Measurements from ENCODE around the gene SLC5A9. TPM values are rescaled to one million over a fixed set of nuclear protein-coding genes. Genes with fewer than 3 reads are reported as not detected.

The SLC5A9 gene
- total and polyA plus RNA-seq, 2 of the 13 experiments (the other 11 are each of a cell fraction or from before 2014, with no cell fraction given), result 42.0 to 65.0 TPM

DNA sequence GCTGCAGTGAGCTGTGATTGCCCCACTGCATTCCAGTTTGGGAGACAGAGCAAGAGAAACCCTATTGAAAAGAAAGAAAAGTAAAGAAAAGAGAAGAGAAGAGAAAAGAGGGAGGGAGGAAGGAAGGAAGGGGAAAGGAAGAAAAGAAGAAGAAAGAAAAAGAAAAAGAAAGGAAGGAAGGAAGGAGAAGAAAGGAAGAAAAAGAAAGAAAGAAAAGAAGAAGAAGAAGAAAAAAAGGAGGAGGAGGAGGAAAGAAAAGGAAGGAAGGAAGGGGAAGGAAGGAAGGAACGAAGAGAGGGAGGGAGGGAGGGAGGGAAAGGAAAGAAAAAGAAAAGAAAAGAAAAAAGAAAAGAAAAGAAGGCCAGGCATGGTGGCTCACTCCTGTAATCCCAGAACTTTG, 10.2 kb downstream of the SLC5A9 start (continued):
- TF ChIP-seq, protein P1, sequence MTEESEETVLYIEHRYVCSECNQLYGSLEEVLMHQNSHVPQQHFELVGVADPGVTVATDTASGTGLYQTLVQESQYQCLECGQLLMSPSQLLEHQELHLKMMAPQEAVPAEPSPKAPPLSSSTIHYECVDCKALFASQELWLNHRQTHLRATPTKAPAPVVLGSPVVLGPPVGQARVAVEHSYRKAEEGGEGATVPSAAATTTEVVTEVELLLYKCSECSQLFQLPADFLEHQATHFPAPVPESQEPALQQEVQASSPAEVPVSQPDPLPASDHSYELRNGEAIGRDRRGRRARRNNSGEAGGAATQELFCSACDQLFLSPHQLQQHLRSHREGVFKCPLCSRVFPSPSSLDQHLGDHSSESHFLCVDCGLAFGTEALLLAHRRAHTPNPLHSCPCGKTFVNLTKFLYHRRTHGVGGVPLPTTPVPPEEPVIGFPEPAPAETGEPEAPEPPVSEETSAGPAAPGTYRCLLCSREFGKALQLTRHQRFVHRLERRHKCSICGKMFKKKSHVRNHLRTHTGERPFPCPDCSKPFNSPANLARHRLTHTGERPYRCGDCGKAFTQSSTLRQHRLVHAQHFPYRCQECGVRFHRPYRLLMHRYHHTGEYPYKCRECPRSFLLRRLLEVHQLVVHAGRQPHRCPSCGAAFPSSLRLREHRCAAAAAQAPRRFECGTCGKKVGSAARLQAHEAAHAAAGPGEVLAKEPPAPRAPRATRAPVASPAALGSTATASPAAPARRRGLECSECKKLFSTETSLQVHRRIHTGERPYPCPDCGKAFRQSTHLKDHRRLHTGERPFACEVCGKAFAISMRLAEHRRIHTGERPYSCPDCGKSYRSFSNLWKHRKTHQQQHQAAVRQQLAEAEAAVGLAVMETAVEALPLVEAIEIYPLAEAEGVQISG (CRISPR knock-in tag; IDR thresholded peaks at IDR 0.05), result no peak

DNA sequence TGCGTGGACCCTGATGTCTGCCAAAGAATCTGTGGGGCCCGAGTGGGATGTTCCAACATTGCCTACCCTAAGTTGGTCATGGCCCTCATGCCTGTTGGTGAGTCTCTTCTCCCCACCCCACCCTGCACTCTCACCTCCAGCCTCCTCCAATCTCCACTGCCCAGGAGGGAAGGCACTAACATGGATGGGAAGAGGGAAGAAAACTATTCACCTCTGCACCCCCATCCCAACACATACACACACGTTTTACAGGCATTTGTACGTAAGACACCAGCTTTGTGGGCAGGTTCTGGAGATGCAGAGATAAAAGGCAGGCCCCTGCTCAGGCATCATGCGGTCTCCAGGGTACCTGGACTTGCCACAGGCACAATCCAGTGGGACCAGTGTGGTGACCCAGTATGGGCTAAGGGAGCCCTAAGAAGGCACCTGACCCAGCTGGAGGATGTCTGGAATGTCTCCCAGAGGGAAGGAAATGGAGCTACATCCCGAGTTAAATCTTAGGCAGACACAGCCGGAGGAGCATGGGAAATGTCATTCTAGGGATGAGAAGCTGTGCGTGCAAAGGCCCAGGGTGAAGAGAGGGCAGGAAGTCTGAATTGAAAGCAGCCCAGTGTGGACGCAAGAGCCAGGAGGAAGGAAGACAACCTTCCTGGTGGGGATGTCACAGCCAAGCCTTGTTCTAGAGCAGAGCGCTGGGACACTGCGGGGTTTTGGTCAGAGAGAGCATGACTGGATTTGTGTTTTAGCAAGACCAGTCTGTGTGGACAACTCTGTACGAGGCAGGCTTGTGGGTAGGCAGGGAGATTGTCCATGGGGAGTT, 11.4 kb downstream of the SLC5A9 start:
- ChIA-PET CTCF (ENCODE audit: low intra/inter-chr PET ratio, low total read pairs) (no interaction called here), POLR2A (no interaction called here)
- no peak overlapping the region for H3K4me3 ChIP-seq (replicated peaks in 1 of 3; ENCODE audit: insufficient read depth in 1 of 3, low read depth in 2 of 3, low read length in 3 of 3)
- no peaks in the 10 kb centered on the region for H3K9me3 ChIP-seq (ENCODE audit: low read length)
- no peaks in the 10 kb centered on the region; a peak in 1 of 5 replicates for H3K27me3 ChIP-seq (ENCODE audit: control insufficient read depth in 1 of 2, insufficient read depth in 2 of 2, low read length in 2 of 2)
- H4K20me1 ChIP-seq (ENCODE audit: insufficient read depth, low read length), result no peaks in the 10 kb centered on the region
- H3K79me2 ChIP-seq (ENCODE audit: insufficient read depth, low read length), result no peaks in the 10 kb centered on the region
- intact Hi-C loops (cut with micrococcal nuclease; ENCODE audit: unreplicated experiment), result no loop called here
- H3K4me1 ChIP-seq (ENCODE audit: insufficient read depth, low read length), result no peaks in the 10 kb centered on the region
- no peak for FAIRE-seq
- H3K36me3 ChIP-seq (replicated peaks in 1 of 2; ENCODE audit: control insufficient read depth in 1 of 2, insufficient read depth in 2 of 2, low read length in 2 of 2), result peaks cover 44 to 89% of the 10 kb centered on the region in 2 experiments
- no TSS peak for BruUV-seq (replicated peaks)
- DNase-seq (ENCODE audit: low spot score), result no peak
- no peak overlapping the region for H3K4me2 ChIP-seq (ENCODE audit: low read depth, low read length)
- no peak overlapping the region for H3K27ac ChIP-seq (ENCODE audit: extremely low read length, insufficient read depth, low read length)
- 95% methylated on average over 11 of the region's 12 CpGs for WGBS (ENCODE audit: low lambda C conversion rate)
- H2AFZ ChIP-seq (ENCODE audit: low read length), result no peak overlapping the region
- H3K9ac ChIP-seq (ENCODE audit: insufficient read depth, low read depth, low read length), result no peak overlapping the region
- in situ Hi-C loops (cut with HindIII; ENCODE audit: extremely low pct_ligation_motif_present, low pct_unique_long_range_greater_than_20kb), result no loop called here
- no peak for ATAC-seq
- TF ChIP-seq NR2C2 (CRISPR knock-in tag; IDR thresholded peaks at IDR 0.05; ENCODE audit: borderline replicate concordance) (no peak), ZNF546 (CRISPR knock-in tag; conservative IDR thresholded peaks at IDR 0.05) (no peak), ZNF605 (CRISPR knock-in tag; IDR thresholded peaks at IDR 0.05) (no peak), GABPA (IDR thresholded peaks at IDR 0.05; ENCODE audit: low read depth, low read length) (no peak), GABPA (CRISPR knock-in tag; IDR thresholded peaks at IDR 0.05; ENCODE audit: low read depth) (no peak), GATAD1 (CRISPR knock-in tag; IDR thresholded peaks at IDR 0.05) (no peak), ZEB1 (IDR thresholded peaks at IDR 0.05; ENCODE audit: insufficient replicate concordance, low read depth) (no peak), KDM6A (CRISPR knock-in tag; IDR thresholded peaks at IDR 0.05; ENCODE audit: low read depth) (no peak), ZNF10 (CRISPR knock-in tag; IDR thresholded peaks at IDR 0.05; ENCODE audit: borderline replicate concordance, low read depth) (no peak), ZNF773 (CRISPR knock-in tag; IDR thresholded peaks at IDR 0.05; ENCODE audit: borderline replicate concordance) (no peak), ATM (IDR thresholded peaks at IDR 0.05; ENCODE audit: borderline replicate concordance) (no peak)
- TF ChIP-seq, protein P2, sequence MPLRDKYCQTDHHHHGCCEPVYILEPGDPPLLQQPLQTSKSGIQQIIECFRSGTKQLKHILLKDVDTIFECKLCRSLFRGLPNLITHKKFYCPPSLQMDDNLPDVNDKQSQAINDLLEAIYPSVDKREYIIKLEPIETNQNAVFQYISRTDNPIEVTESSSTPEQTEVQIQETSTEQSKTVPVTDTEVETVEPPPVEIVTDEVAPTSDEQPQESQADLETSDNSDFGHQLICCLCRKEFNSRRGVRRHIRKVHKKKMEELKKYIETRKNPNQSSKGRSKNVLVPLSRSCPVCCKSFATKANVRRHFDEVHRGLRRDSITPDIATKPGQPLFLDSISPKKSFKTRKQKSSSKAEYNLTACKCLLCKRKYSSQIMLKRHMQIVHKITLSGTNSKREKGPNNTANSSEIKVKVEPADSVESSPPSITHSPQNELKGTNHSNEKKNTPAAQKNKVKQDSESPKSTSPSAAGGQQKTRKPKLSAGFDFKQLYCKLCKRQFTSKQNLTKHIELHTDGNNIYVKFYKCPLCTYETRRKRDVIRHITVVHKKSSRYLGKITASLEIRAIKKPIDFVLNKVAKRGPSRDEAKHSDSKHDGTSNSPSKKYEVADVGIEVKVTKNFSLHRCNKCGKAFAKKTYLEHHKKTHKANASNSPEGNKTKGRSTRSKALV (CRISPR knock-in tag; IDR thresholded peaks at IDR 0.05), result no peak
- TF ChIP-seq, protein P3, sequence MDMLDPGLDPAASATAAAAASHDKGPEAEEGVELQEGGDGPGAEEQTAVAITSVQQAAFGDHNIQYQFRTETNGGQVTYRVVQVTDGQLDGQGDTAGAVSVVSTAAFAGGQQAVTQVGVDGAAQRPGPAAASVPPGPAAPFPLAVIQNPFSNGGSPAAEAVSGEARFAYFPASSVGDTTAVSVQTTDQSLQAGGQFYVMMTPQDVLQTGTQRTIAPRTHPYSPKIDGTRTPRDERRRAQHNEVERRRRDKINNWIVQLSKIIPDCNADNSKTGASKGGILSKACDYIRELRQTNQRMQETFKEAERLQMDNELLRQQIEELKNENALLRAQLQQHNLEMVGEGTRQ (IDR thresholded peaks at IDR 0.05; ENCODE audit: low read depth, low read length), result no peak
- TF ChIP-seq, protein P3 (CRISPR knock-in tag; IDR thresholded peaks at IDR 0.05; ENCODE audit: borderline replicate concordance), result no peak
